Neural cell (in vitro differentiated cells): ENCODE results near the gene CARHSP1. TPM values are rescaled to one million over a fixed set of nuclear protein-coding genes. Genes with fewer than 3 reads are reported as not detected.

ENCODE experiments used
- H2AFZ ChIP-seq: fragments of 200-600, 300-800 bp; sonication (generic), shearing (Covaris generic); 2 replicates; pipeline ENCODE4 v1.6.0; 2014; ENCODE audit warnings: low read depth, mild to moderate bottlenecking, antibody characterized with exemption, low read length, moderate library complexity
- H3F3A ChIP-seq: fragments of 200-600 bp; shearing (Covaris generic); 2 replicates; pipeline ENCODE4 v1.6.1; 2016; ENCODE audit warnings: mild to moderate bottlenecking, moderate library complexity, mixed read lengths, antibody characterized with exemption, low read length; ENCODE audit not compliant: insufficient read depth, poor library complexity, severe bottlenecking
- H3K27ac ChIP-seq: fragments of 200-600, 300-800 bp; sonication (generic), shearing (Covaris generic); 2 replicates; pipeline ENCODE4 v1.5.1; 2014; ENCODE audit warnings: mild to moderate bottlenecking, low read length, moderate library complexity
- H3K27me3 ChIP-seq: fragments of 300-800, 200-600 bp; sonication (generic), shearing (Covaris generic); 2 replicates; pipeline ENCODE4 v1.6.0; 2014; ENCODE audit warnings: mild to moderate bottlenecking, low read depth, low read length, moderate library complexity; ENCODE audit not compliant: insufficient read depth
- H3K36me3 ChIP-seq: fragments of 300-800, 200-600 bp; sonication (generic), shearing (Covaris generic); 2 replicates; pipeline ENCODE4 v1.5.1; 2014; ENCODE audit warnings: mild to moderate bottlenecking, antibody characterized with exemption, low read length, moderate library complexity; ENCODE audit not compliant: insufficient read depth
- H3K4me2 ChIP-seq: fragments of 300-800, 200-600 bp; sonication (generic), shearing (Covaris generic); 2 replicates; pipeline ENCODE4 v1.6.0; 2014; ENCODE audit warnings: mild to moderate bottlenecking, low read length
- H3K4me3 ChIP-seq: fragments of 300-800, 200-600 bp; sonication (generic), shearing (Covaris generic); 2 replicates; pipeline ENCODE4 v1.5.1; 2014; ENCODE audit warnings: mild to moderate bottlenecking, low read length, moderate library complexity
- H3K79me2 ChIP-seq: fragments of 200-600 bp; shearing (Covaris generic); replicated peaks from 2 replicates; pipeline ENCODE4 v1.6.0; 2014; ENCODE audit warnings: mild to moderate bottlenecking, low read length, moderate library complexity; ENCODE audit not compliant: insufficient read depth
- H3K9ac ChIP-seq: fragments of 300-800, 200-600 bp; sonication (generic), shearing (Covaris generic); 2 replicates; pipeline ENCODE4 v1.6.1; 2016; ENCODE audit warnings: mild to moderate bottlenecking, low read length, mixed read lengths
- H3K9me2 ChIP-seq: fragments of 200-600 bp; shearing (Covaris generic); 2 replicates; pipeline ENCODE4 v1.6.1; 2016; ENCODE audit warnings: mild to moderate bottlenecking, low read length, mixed read lengths; ENCODE audit not compliant: insufficient read depth
- H3K9me3 ChIP-seq: fragments of 200-600, 300-800 bp; sonication (generic), shearing (Covaris generic); 2 replicates; pipeline ENCODE4 v1.6.1; 2016; ENCODE audit warnings: mild to moderate bottlenecking, mixed run types, low read length, moderate library complexity, mixed read lengths
- H4K20me1 ChIP-seq: fragments of 200-600 bp; shearing (Covaris generic); 2 replicates; pipeline ENCODE4 v1.6.1; 2016; ENCODE audit warnings: mild to moderate bottlenecking, mixed run types; ENCODE audit not compliant: insufficient read depth
- EP300 ChIP-seq: fragments of 450-650 bp; conservative IDR thresholded peaks from 2 replicates; pipeline ENCODE4 v1.6.1; 2014; ENCODE audit warnings: antibody characterized with exemption, mild to moderate bottlenecking, moderate library complexity; ENCODE audit not compliant: poor library complexity, severe bottlenecking
- EZH2 ChIP-seq: fragments of 200-600, 300-800 bp; shearing (Covaris generic), sonication (generic); IDR thresholded peaks from 2 replicates; pipeline ENCODE4 v1.6.1; 2014; ENCODE audit warnings: antibody characterized with exemption, low read length, borderline replicate concordance, mild to moderate bottlenecking; ENCODE audit not compliant: insufficient read depth, poor library complexity, severe bottlenecking
- MXI1 ChIP-seq: fragments of 450-650 bp; conservative IDR thresholded peaks from 2 replicates; pipeline ENCODE4 v1.6.1; 2014; ENCODE audit warnings: antibody characterized with exemption, mild to moderate bottlenecking; ENCODE audit not compliant: poor library complexity, severe bottlenecking
- POLR2AphosphoS5 ChIP-seq: IDR thresholded peaks from 2 replicates; pipeline ENCODE4 v1.6.1; 2012
- TAF1 ChIP-seq: IDR thresholded peaks from 2 replicates; pipeline ENCODE4 v1.6.1; 2012; ENCODE audit warnings: low read depth
- polyA plus RNA-seq: library from polyadenylated mRNA; depleted of rRNA; stranded (reverse); fragments of >200 nt; gene quantifications from 2 replicates; pipeline ENCODE4 v1.2.3, GENCODE V29; 2014
- TF ChIP-seq, protein P1 (sequence below): fragments of 450-650 bp; IDR thresholded peaks from 2 replicates; pipeline ENCODE4 v1.5.1; 2014; ENCODE audit warnings: antibody characterized with exemption, mild to moderate bottlenecking, moderate library complexity; ENCODE audit not compliant: poor library complexity, severe bottlenecking

CARHSP1 gene
- polyA plus RNA-seq, 1 donor from 2014 or later: 102 TPM

DNA sequence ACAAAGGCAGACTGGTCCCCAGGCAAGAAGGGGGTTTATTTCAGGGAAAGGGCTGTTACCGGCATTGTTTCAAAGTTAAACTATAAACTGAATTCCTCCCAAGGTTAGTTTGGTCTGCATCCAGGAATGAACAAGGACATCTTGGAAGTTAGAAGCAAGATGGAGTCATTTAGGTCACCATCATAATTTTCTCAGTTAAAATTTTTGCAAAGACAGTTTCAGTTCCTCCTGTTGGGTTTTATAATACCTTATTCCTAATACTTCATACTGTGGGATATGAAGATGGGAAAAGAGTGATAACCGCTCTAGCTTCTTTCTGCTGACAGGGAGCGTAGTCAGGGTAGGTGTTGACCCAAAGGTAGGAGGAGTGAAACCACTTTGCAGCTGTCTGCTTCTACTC lies 46.4 kb downstream of the CARHSP1 start:
- no peak overlapping the region for H3K27ac ChIP-seq
- no peaks in the 10 kb centered on the region for H3K27me3 ChIP-seq
- H3F3A ChIP-seq: no peaks in the 10 kb centered on the region
- no peaks in the 10 kb centered on the region for H3K9me3 ChIP-seq
- no peaks in the 10 kb centered on the region for H3K79me2 ChIP-seq
- no peak overlapping the region for H3K4me3 ChIP-seq
- no peaks in the 10 kb centered on the region for H4K20me1 ChIP-seq
- no peak overlapping the region for H3K9ac ChIP-seq
- no peak overlapping the region for H2AFZ ChIP-seq
- H3K36me3 ChIP-seq: peaks cover 1% of the 10 kb centered on the region
- H3K4me2 ChIP-seq: no peak overlapping the region
- no peaks in the 10 kb centered on the region for H3K9me2 ChIP-seq
- TF ChIP-seq MXI1: no peak
- TF ChIP-seq POLR2AphosphoS5: no peak
- TF ChIP-seq EP300: no peak

DNA sequence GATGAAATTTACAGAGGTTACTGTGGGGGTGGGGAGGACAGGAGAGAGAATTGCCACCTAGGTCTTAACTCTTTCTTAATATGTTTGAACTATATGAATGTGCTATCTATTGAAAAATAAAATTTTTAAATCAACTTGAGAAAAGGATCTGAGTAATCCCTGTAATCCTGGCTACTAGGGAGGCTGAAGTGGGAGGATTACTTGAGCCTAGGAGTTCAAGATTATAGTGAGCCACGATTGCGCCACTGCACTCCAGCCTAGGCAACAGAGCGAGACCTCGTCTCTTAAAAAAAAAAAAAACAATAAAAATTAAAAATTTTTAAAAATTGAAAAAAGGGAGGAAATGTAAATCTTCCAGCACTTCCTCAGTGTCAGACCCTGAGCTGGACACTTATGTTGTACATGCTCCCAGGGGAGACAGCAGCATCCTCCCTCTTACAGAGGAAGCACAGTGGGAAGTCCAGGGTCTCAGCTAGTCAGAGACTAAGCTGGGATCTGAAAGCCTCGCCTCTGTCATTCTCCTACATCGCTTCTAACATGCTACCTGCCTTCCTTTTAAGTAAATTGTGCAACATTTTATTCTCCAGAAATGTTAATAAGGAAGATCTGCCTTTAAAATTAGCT lies 49.3 kb downstream of the CARHSP1 start:
- TF ChIP-seq, protein P1, sequence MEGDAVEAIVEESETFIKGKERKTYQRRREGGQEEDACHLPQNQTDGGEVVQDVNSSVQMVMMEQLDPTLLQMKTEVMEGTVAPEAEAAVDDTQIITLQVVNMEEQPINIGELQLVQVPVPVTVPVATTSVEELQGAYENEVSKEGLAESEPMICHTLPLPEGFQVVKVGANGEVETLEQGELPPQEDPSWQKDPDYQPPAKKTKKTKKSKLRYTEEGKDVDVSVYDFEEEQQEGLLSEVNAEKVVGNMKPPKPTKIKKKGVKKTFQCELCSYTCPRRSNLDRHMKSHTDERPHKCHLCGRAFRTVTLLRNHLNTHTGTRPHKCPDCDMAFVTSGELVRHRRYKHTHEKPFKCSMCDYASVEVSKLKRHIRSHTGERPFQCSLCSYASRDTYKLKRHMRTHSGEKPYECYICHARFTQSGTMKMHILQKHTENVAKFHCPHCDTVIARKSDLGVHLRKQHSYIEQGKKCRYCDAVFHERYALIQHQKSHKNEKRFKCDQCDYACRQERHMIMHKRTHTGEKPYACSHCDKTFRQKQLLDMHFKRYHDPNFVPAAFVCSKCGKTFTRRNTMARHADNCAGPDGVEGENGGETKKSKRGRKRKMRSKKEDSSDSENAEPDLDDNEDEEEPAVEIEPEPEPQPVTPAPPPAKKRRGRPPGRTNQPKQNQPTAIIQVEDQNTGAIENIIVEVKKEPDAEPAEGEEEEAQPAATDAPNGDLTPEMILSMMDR: no peak
- TF ChIP-seq TAF1: no peak
- H3K4me2 ChIP-seq: no peak overlapping the region
- H3K9me2 ChIP-seq: no peaks in the 10 kb centered on the region
- no peak overlapping the region for H3K27ac ChIP-seq
- no peak overlapping the region for H3K4me3 ChIP-seq
- no peaks in the 10 kb centered on the region for H3K79me2 ChIP-seq
- H3K36me3 ChIP-seq: peaks cover 4% of the 10 kb centered on the region
- H3F3A ChIP-seq: no peaks in the 10 kb centered on the region
- H3K9ac ChIP-seq: no peak overlapping the region
- H3K27me3 ChIP-seq: no peaks in the 10 kb centered on the region
- no peak overlapping the region for H2AFZ ChIP-seq
- H4K20me1 ChIP-seq: no peaks in the 10 kb centered on the region
- no peaks in the 10 kb centered on the region for H3K9me3 ChIP-seq

DNA sequence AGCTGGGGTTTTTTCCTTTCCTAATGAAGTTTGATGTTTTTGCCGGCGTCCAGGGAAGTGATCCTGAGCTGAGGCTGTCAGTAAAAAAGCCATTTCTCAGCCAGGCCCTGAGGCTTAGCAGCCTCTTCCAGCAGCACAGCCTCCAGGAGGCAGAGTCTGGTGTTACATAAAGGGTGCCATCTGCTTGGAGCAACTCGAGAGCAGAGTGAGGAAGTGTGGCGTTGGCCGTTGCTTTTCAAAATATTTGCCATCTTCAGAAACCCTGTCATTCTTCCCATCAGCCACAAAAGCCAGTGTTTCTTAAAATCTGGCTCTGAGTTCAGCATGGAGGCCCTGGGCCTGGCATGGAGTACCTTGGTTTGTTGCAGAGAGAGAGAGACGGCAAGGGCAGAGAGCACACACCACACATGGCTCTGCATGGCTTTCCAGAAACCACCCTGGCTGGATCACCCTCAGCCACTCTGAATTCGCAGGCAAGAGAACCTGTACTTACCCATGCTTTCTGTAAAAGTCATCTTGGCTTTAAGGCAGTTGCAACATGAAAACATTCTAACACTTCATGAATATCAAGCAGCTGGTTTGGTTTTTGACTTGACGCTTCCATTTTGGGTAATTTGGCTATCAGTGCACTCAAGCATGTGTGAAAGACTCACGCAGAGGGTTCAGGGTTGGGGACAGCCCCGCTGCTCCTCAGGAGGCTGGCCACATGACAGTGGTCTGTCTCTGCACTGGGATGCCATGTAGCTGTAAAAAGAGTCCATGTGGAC lies 50.1 kb downstream of the CARHSP1 start:
- Histone ChIP-seq H3K9me3 (no peaks in the 10 kb centered on the region), H4K20me1 (no peaks in the 10 kb centered on the region), H3K27ac (no peak overlapping the region), H3K4me3 (no peak overlapping the region), H3K4me2 (no peak overlapping the region), H3K9me2 (no peaks in the 10 kb centered on the region), H3F3A (no peaks in the 10 kb centered on the region), H3K79me2 (no peaks in the 10 kb centered on the region), H3K36me3 (peaks cover 4% of the 10 kb centered on the region), H3K27me3 (no peaks in the 10 kb centered on the region), H3K9ac (no peak overlapping the region), H2AFZ (no peak overlapping the region)
- TF ChIP-seq, protein P1: no peak
- TF ChIP-seq EP300: no peak
- TF ChIP-seq TAF1: no peak
- TF ChIP-seq EZH2: no peak
